Mononuclear cell (primary cell): ENCODE data around the gene MON1B. TPM values are rescaled to one million over a fixed set of nuclear protein-coding genes. Genes with fewer than 3 reads are reported as not detected.

Experiments used
- total RNA-seq: library from RNA; depleted of rRNA; stranded (reverse); fragments of >200 nt; gene quantifications from one replicate; pipeline ENCODE4 v1.2.3, GENCODE V29; 2012

The MON1B gene
- total RNA-seq, 1 donor, result 20.9 TPM

Other genes starting within 250 kb of the MON1B start
- gene SYCE1L, start 8.2 kb downstream of the MON1B start, total RNA-seq, result 0.52 TPM
- gene ADAMTS18, start 243.8 kb downstream of the MON1B start, total RNA-seq, result not detected